NCI-H526 (cell line): ENCODE results near the gene SCTR.

ENCODE experiments used
- DNase-seq, 2 experiments: peaks; one replicate each; lab custom pipeline; 2025; lab: John Stamatoyannopoulos, UW

SCTR gene

GRCh38 chr2:119429225-119429981 is 94.9 kb downstream of the SCTR start:
- DNase-seq, result no peak

GRCh38 chr2:119428488-119429224 is 95.6 kb downstream of the SCTR start:
- no peak for DNase-seq

- no peak for DNase-seq
These were observed 96.5 kb downstream of the SCTR start for GRCh38 chr2:119427756-119428155.

- DNase-seq, result no peak
These were observed 97.4 kb downstream of the SCTR start for GRCh38 chr2:119426801-119427395.

GRCh38 chr2:119426396-119426675 is 97.9 kb downstream of the SCTR start:
- no peak for DNase-seq

GRCh38 chr2:119425620-119426395 is 98.5 kb downstream of the SCTR start:
- peak; percentile 11 to 27 for DNase-seq

GRCh38 chr2:119425119-119425405 is 99.2 kb downstream of the SCTR start:
- DNase-seq, result no peak

GRCh38 chr2:119424284-119425118 is 99.8 kb downstream of the SCTR start:
- DNase-seq, result no peak

GRCh38 chr2:119423811-119424210 is 100.5 kb downstream of the SCTR start:
- no peak for DNase-seq

- no peak for DNase-seq
These were observed 101.2 kb downstream of the SCTR start for GRCh38 chr2:119423108-119423444.

GRCh38 chr2:119422360-119423107 is 101.7 kb downstream of the SCTR start:
- peak; percentile 30 to 43 for DNase-seq

- no peak for DNase-seq
These were observed 102.5 kb downstream of the SCTR start for GRCh38 chr2:119421741-119422140.

GRCh38 chr2:119421304-119421703 is 103.0 kb downstream of the SCTR start:
- no peak for DNase-seq

GRCh38 chr2:119419803-119420508 is 104.3 kb downstream of the SCTR start:
- DNase-seq, result no peak

- DNase-seq, result no peak
These were observed 105.2 kb downstream of the SCTR start for GRCh38 chr2:119419065-119419464.

- DNase-seq, result no peak
These were observed 106.4 kb downstream of the SCTR start for GRCh38 chr2:119417908-119418307.

GRCh38 chr2:119416299-119416923 is 107.9 kb downstream of the SCTR start:
- no peak for DNase-seq

- DNase-seq, result no peak
These were observed 108.7 kb downstream of the SCTR start for GRCh38 chr2:119415630-119416029.

- no peak for DNase-seq
These were observed 109.4 kb downstream of the SCTR start for GRCh38 chr2:119414894-119415293.

GRCh38 chr2:119409506-119409905 is 114.8 kb downstream of the SCTR start:
- peak in 1 of 2 experiments; percentile 54 for DNase-seq
